K562 (cell line): ENCODE data around the gene CST4.

Experiments
- CREM ChIP-seq: IDR thresholded peaks from 2 replicates; pipeline ENCODE4 v1.6.1; 2014; ENCODE audit warnings: antibody characterized with exemption, low read depth
- CTCF ChIP-seq, 3 experiments: IDR thresholded peaks in 2 of 3; conservative IDR thresholded peaks in 1 of 3; 2 replicates each; pipeline ENCODE4 v1.5.1; 2011 to 2012; ENCODE audit warnings: low read length in 3 of 3, mild to moderate bottlenecking in 3 of 3, control low read depth in 2 of 3, improper control_type of control experiment in 1 of 3, inconsistent platforms in 1 of 3, low read depth in 1 of 3, mixed read lengths in 1 of 3, moderate library complexity in 1 of 3; ENCODE audit not compliant: insufficient read depth in 2 of 3
- SP2 ChIP-seq: IDR thresholded peaks from 2 replicates; pipeline ENCODE4 v1.6.1; 2011; ENCODE audit warnings: mild to moderate bottlenecking, low read depth, low read length, moderate library complexity; ENCODE audit not compliant: poor library complexity, severe bottlenecking; ENCODE audit errors: extremely low read depth
- YY1 ChIP-seq, 3 experiments: IDR thresholded peaks; 2 replicates each; pipeline ENCODE4 v1.6.1; 2011; ENCODE audit warnings: low read length in 2 of 3, mild to moderate bottlenecking in 2 of 3, moderate library complexity in 2 of 3, borderline replicate concordance in 1 of 3, control low read depth in 1 of 3, low read depth in 1 of 3; ENCODE audit not compliant: insufficient read depth in 3 of 3, insufficient replicate concordance in 2 of 3, control insufficient read depth in 1 of 3, insufficient read length in 1 of 3; ENCODE audit errors: extremely low read depth in 1 of 3
- ZBTB8A ChIP-seq: fragments of 450-650 bp; IDR thresholded peaks from 2 replicates; pipeline ENCODE4 v1.6.1; 2018; ENCODE audit warnings: mild to moderate bottlenecking, moderate library complexity; ENCODE audit not compliant: partially characterized antibody
- ZNF263 ChIP-seq: sonication (generic); formaldehyde crosslinking; IDR thresholded peaks from 2 replicates; pipeline ENCODE4 v1.8.0; 2022; ENCODE audit warnings: mild to moderate bottlenecking, missing genetic modification reagents, borderline replicate concordance

- TF ChIP-seq CTCF (IDR thresholded peaks at IDR 0.05 in 2 of 3, conservative IDR thresholded peaks at IDR 0.05 in 1 of 3; ENCODE audit: insufficient read depth in 2 of 3, low read depth in 1 of 3, low read length in 3 of 3) (no peak), SP2 (no peak), CREM (no peak), ZBTB8A (no peak), ZNF263 (CRISPR knock-in tag) (no peak), YY1 (IDR thresholded peaks at IDR 0.05; ENCODE audit: borderline replicate concordance in 1 of 3, control insufficient read depth in 1 of 3, extremely low read depth in 1 of 3, insufficient read depth in 3 of 3, insufficient read length in 1 of 3, insufficient replicate concordance in 2 of 3, low read depth in 1 of 3, low read length in 2 of 3) (no peak)
These were observed 25.7 kb downstream of the CST4 start for GRCh38 chr20:23663180-23663579.
